ENCODE measurements around the gene SNX9.

- TF ChIP-seq CTCF (IDR thresholded peaks at IDR 0.05) = no peak
- TF ChIP-seq POLR2A (IDR thresholded peaks at IDR 0.05) = no peak
Measured at GRCh38 chr6:157993076-157993475, 170.0 kb downstream of the SNX9 start.
